Gastroesophageal sphincter (tissue), 4 donors: ENCODE data around the gene GC. TPM values are rescaled to one million over a fixed set of nuclear protein-coding genes. Genes with fewer than 3 reads are reported as not detected.
A peak's percentile ranks its signal among the peaks of the same experiment; 100 is the strongest.

Experiments used
- ATAC-seq: fragments of 150-250 bp; one replicate; pipeline ENCODE4 v1.9.1; 2016; ENCODE audit warnings: mild to moderate bottlenecking, moderate library complexity
- H3K27ac ChIP-seq, 4 donors: fragments of 200-600 bp; sonication (generic) in 3 of 4; 1 replicate in 3 of 4; 2 replicates in 1 of 4; pipeline ENCODE4 v1.5.1; 2016 to 2019
- H3K27me3 ChIP-seq: fragments of 200-600 bp; sonication (generic); one replicate; pipeline ENCODE4 v1.5.1; 2019
- H3K36me3 ChIP-seq, 2 donors: fragments of 200-600 bp; sonication (generic); one replicate each; pipeline ENCODE4 v1.5.1; 2019; ENCODE audit warnings: control low read depth in 1 of 2
- H3K4me1 ChIP-seq, 3 donors: fragments of 200-600 bp; sonication (generic); 1 replicate in 2 of 3; 2 replicates in 1 of 3; pipeline ENCODE4 v1.5.1; 2016 to 2019; ENCODE audit warnings: control low read depth in 2 of 3
- H3K4me3 ChIP-seq, 2 donors: fragments of 200-600 bp; sonication (generic); one replicate each; pipeline ENCODE4 v1.5.1; 2019; ENCODE audit warnings: mild to moderate bottlenecking in 1 of 2, moderate library complexity in 1 of 2
- H3K9me3 ChIP-seq, 3 donors: fragments of 200-600 bp; sonication (generic); one replicate each; pipeline ENCODE4 v1.5.1; 2017 to 2019; ENCODE audit warnings: control low read depth in 2 of 3
- CTCF ChIP-seq, 4 experiments: fragments of 200-600 bp in 2 of 4; fragments of 450-650 bp in 2 of 4; sonication (generic) in 1 of 4; IDR thresholded peaks; one replicate each; pipeline ENCODE4 v1.5.1; 2017 to 2019; ENCODE audit warnings: antibody characterized with exemption in 4 of 4, mild to moderate bottlenecking in 2 of 4, moderate library complexity in 2 of 4
- EP300 ChIP-seq: sonication (generic); formaldehyde crosslinking; IDR thresholded peaks from one replicate; pipeline ENCODE4 v1.6.1; 2017; ENCODE audit warnings: antibody characterized with exemption, mild to moderate bottlenecking
- POLR2A ChIP-seq, 2 donors: fragments of 450-650 bp; IDR thresholded peaks; one replicate each; pipeline ENCODE4 v1.6.1; 2017; ENCODE audit warnings: antibody characterized with exemption in 2 of 2, mild to moderate bottlenecking in 2 of 2, moderate library complexity in 1 of 2
- POLR2AphosphoS5 ChIP-seq: sonication (generic); formaldehyde crosslinking; IDR thresholded peaks from one replicate; pipeline ENCODE4 v1.6.1; 2017; ENCODE audit warnings: antibody characterized with exemption
- WGBS, 2 donors: methylation state at CpG; one replicate each; pipeline ENCODE4 v1.1.5; 2018; ENCODE audit warnings: low coverage in 1 of 2; 5-methylcytosine and 5-hydroxymethylcytosine counted together
- total RNA-seq, 4 donors: library from RNA; depleted of rRNA; stranded (reverse); fragments of >200 nt; gene quantifications; one replicate each; pipeline ENCODE4 v1.1.0, GENCODE V29; 2016

Gene GC
- total RNA-seq, 4 donors from 2014 or later = 0.62 TPM; not detected in 3

GRCh38 chr4:71729856-71730255 lies 54.0 kb downstream of the GC start:
- TF ChIP-seq POLR2A (IDR thresholded peaks at IDR 0.05) = no peak
- TF ChIP-seq POLR2AphosphoS5 = no peak
- Histone ChIP-seq H3K36me3 (no peaks in the 10 kb centered on the region), H3K9me3 (no peaks in the 10 kb centered on the region), H3K4me1 (no peaks in the 10 kb centered on the region), H3K27me3 (no peaks in the 10 kb centered on the region), H3K27ac (no peak overlapping the region), H3K4me3 (no peak overlapping the region)
- WGBS, 2 donors = 51 to 69% methylated on average over 2 of the region's 2 CpGs
- no peak for ATAC-seq

- no peak for ATAC-seq
- no peaks in the 10 kb centered on the region for H3K27me3 ChIP-seq
- H3K9me3 ChIP-seq = no peaks in the 10 kb centered on the region
- H3K4me3 ChIP-seq = no peak overlapping the region
- WGBS, 2 donors = 15 to 25% methylated on average over 1 of the region's 1 CpG
- no peaks in the 10 kb centered on the region for H3K4me1 ChIP-seq
- no peaks in the 10 kb centered on the region for H3K36me3 ChIP-seq
- no peak for TF ChIP-seq POLR2AphosphoS5
- TF ChIP-seq CTCF (IDR thresholded peaks at IDR 0.05) = peak; percentile 33 to 68 (median 60)
- H3K27ac ChIP-seq = no peak overlapping the region
Observed at GRCh38 chr4:71713611-71714203, 70.2 kb downstream of the GC start.

GRCh38 chr4:71711985-71712348 lies 71.9 kb downstream of the GC start:
- TF ChIP-seq EP300 = no peak
- no peak for TF ChIP-seq POLR2AphosphoS5
- no peak for TF ChIP-seq POLR2A (IDR thresholded peaks at IDR 0.05)
- no peak for TF ChIP-seq CTCF (IDR thresholded peaks at IDR 0.05)
- no peak for ATAC-seq
- no peaks in the 10 kb centered on the region for H3K9me3 ChIP-seq
- 90 to 92% methylated on average over 2 to 3 of the region's 3 CpGs for WGBS, 2 donors
- H3K27ac ChIP-seq = no peak overlapping the region
- no peaks in the 10 kb centered on the region for H3K27me3 ChIP-seq
- H3K4me3 ChIP-seq = no peak overlapping the region
- no peaks in the 10 kb centered on the region for H3K36me3 ChIP-seq
- H3K4me1 ChIP-seq = no peaks in the 10 kb centered on the region

- Histone ChIP-seq H3K36me3 (no peaks in the 10 kb centered on the region), H3K4me3 (no peak overlapping the region), H3K9me3 (no peaks in the 10 kb centered on the region), H3K27ac (no peak overlapping the region), H3K27me3 (no peaks in the 10 kb centered on the region), H3K4me1 (no peaks in the 10 kb centered on the region)
- ATAC-seq = no peak
- 67 to 82% methylated on average over 1 to 2 of the region's 2 CpGs for WGBS, 2 donors
- TF ChIP-seq POLR2AphosphoS5 (no peak), CTCF (IDR thresholded peaks at IDR 0.05) (no peak), POLR2A (IDR thresholded peaks at IDR 0.05) (no peak), EP300 (no peak)
Observed at GRCh38 chr4:71711044-71711984, 72.6 kb downstream of the GC start.

GRCh38 chr4:71709961-71710360 lies 73.9 kb downstream of the GC start:
- Histone ChIP-seq H3K27ac (no peak overlapping the region), H3K27me3 (no peaks in the 10 kb centered on the region), H3K4me1 (no peaks in the 10 kb centered on the region), H3K9me3 (no peaks in the 10 kb centered on the region), H3K36me3 (no peaks in the 10 kb centered on the region), H3K4me3 (no peak overlapping the region)
- 13 to 38% methylated on average over 1 of the region's 1 CpG for WGBS, 2 donors
- ATAC-seq = no peak
- TF ChIP-seq POLR2A (IDR thresholded peaks at IDR 0.05) (no peak), POLR2AphosphoS5 (no peak), EP300 (no peak), CTCF (IDR thresholded peaks at IDR 0.05) (no peak)
